HG03066 (cell line): Measurements from ENCODE around the gene TCP11L1.
A peak's percentile ranks its signal among the peaks of the same experiment; 100 is the strongest.
"Not testable (repeated sequence)": the region's sequence is repeated elsewhere in the genome, so short reads cannot be mapped to it uniquely, and the experiment has no call there.

Source experiments
- ATAC-seq: cut with Tn5 transposase; IDR thresholded peaks from one replicate; pipeline ENCODE4 v1.9.1; 2021; ENCODE audit warnings: low read depth; ENCODE audit not compliant: unreplicated experiment

TCP11L1 gene

DNA sequence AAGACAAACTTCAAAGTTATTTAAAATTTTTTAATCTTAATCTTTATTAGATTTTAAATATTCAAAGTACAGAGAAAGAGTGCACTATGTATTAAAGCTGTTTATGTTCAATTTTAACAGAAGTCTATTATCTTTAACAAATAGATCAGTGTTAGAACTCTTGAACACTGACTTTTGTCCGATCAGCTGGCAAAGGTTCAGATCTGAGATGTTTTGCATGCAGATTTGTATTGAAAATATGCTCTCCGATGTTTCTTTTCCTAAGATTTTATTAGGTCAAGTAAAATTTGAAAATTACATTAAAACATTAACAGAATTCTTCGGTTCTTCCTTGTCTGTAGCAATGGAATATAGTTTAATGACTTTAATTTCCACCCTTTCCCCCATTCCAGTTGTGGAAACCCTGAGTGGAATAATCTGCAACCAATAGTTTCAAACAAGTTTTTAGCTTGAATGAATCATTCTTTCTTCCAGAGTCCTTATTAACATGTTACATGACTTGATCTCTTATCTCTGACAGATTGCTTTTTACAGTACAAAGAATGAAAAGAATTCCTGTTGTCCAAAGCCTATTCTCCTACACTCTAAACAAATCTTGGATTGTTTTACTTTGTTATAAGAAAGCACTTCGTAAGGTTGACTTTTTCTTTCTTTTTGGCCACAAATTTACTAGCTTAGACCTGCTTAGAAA lies 11.4 kb upstream of the TCP11L1 start:
- ATAC-seq, result no peak

DNA sequence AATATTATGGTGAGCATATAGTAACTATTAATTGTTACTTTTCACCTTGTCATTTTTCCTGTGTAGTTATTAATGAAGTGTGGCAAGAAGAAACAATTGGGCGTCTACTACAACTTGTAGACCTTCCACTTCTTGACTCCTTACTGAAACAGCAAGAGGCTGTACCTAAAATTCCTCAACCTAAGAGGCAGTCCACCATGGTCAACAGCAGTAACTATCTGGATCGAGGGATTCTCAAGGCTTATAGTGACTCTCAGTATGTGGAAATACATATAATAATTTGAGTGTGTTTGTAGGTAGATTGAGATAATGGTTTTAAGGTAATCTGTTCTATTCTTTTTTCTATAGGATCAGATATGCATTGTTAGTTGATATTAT lies 10.8 kb upstream of the TCP11L1 start:
- ATAC-seq, result no peak

DNA sequence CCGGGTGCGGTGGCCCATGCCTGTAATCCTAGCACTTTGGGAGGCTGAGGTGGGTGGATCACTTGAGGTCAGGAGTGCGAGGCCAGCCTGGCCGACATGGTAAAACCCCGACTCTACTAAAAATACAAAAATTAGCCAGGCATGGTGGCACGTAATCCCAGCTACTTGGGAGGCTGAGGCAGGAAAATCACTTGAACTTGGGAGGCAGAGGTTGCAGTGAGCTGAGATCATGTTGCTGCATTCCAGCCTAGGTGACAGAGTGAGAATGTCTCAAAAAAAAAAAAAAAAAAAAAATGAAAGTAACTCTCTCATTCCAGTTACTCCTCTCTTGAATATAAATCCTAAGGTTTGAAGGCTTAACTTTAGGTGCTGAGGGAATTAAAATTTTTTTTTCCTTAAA lies 10.2 kb upstream of the TCP11L1 start:
- ATAC-seq, result not testable (repeated sequence)

DNA sequence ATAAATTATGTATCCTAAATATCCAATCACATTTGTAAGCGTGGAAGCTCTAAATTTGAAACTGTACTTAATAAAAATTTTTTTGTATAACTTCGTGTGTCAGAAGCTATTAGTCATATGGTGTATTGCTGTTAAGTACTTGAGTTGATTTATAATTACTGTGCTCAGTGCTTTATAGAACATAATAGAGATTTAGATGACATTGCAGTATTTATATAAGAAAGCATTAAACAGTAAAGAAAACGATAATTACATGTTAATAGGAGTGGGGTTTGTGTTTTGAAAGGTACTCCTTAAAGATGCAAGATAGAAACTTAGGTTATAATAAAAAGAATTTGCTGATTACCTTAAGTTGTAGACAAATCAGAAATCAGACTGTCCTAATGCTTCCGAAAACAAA lies 5.9 kb upstream of the TCP11L1 start:
- ATAC-seq, result no peak

DNA sequence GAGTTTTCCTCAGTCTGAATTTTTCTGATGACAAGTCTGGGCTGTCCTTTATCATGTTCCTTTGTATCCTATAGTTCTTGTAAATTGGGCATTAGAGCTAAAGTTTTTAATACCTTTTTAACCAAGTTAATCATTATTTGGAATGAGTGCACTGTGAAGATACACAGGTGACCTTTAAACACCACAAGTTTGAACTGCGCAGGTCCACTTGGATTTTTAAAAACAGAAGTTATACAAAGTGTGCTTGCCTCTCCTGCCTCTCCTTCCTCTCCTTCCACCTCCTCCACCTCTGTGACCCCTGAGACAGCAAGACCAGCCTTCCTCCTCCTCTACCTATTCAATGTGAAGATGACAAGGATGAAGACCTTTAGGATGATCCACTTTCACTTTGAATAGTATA lies 4.4 kb upstream of the TCP11L1 start:
- no peak for ATAC-seq

DNA sequence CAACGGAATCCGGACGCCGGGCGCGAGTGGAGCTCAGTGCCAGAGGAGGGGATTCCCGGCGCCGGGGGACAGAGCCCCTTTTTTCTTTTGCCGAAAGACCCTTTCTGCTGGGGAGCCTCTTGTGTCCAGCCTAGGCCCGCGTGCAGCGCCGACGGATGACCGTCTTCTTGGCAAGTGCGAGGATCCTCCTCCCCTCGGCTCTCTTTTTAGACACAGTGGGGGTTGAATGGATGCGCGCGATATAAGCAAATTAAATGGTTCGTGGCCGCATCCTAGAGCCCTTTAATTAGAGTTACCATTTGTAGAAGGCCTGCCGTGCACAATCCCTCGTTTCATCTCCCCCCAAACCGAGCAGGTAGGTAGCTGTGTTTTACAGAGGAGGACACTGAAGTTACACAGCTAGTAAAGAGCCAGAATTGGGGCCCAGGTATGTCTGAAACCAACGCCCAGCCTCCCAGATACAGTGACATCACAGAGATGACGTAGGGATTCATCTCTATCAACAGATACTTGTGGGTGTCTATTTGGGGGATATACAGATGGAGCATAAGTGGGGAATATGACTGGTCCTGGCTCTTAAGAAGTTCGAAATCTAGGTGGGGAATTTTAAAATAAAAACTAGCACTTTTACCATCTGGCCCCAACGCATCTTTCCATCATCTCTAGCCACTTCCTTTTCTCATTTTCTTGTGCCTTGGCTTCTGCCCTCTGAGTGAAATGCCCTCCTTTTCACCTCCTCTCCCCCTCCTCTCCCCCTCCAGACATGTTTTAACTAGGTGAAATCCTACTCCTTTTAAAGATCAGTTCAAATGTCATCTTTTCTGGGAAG lies 875 bp downstream of the TCP11L1 start:
- peak; percentile 16 for ATAC-seq

DNA sequence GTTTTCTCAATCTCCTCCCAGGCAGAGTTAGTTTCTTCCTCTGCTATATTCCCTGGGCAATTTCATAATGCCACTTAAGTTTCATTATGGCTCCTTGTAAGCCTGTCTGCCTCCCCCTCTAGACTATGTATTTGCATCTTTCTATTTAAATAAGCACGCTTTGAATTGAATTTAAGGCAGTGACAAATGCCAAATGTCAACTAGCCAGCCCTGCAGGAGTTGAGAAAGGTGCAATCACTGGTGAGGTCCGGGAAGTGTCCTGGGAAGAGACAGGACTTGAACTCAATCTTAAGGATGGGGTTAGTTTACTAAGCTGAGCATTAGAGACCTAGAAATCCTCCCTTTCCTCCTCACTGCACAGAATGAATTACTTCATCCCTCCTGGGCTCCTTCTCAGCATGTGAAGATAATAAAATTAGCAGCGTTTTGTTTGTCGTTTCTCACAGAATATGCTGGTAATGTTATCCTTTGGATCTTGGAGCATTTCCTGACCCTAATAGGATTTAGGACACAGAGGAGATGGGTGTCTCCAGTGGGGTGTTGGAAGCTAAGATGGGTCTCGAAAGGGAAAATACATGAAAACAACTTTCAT lies 1.6 kb downstream of the TCP11L1 start:
- ATAC-seq, result no peak

DNA sequence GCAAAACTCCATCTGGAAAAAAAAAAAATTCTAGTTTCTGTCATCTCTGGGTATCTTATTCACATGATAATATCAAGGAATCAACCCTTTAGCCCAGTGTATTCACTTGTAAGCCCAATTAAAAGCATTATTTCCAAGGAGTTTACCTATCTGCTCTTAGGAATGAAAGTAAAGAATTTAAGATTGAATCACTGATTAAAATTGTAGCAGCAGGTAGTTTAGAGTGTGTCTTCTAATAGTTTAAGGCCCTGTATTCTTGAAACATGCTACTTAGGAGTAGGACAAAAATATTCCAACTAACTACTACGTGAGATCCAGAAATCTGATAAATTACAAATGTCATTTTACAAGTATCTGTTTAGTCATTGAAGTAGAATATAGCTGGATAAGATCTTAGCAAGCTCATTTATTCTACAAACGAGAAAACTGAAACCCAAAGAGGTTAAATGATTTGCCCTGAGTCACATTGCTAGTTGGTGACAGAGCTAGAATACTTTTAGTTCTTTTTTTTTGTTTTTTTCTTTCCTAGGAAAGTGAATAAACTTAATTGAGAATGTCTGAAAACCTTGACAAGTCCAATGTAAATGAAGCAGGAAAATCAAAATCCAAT lies 4.0 kb downstream of the TCP11L1 start:
- ATAC-seq, result no peak

DNA sequence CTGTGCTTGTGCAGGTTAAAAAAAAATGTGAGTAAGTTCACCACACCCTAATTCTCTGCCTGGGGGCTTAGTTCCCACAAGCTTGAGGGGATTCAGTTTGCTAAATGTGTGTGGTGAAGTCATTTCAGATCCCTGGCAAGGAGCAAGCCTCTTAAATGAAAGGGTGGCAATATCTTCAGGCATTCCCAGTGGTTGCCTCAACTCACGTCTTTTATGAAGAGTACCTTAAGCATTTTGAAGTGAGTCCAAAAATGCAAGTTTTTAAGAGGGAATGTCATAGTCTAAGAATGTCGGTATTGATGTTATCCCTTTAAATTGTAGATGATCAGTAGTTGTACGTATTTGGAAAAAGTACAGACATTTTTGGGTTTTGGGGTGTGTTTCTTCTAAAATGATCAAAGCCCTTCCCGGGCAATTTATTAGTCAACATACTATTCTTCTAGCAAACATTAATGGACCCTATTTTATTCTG lies 4.9 kb downstream of the TCP11L1 start:
- ATAC-seq, result no peak

DNA sequence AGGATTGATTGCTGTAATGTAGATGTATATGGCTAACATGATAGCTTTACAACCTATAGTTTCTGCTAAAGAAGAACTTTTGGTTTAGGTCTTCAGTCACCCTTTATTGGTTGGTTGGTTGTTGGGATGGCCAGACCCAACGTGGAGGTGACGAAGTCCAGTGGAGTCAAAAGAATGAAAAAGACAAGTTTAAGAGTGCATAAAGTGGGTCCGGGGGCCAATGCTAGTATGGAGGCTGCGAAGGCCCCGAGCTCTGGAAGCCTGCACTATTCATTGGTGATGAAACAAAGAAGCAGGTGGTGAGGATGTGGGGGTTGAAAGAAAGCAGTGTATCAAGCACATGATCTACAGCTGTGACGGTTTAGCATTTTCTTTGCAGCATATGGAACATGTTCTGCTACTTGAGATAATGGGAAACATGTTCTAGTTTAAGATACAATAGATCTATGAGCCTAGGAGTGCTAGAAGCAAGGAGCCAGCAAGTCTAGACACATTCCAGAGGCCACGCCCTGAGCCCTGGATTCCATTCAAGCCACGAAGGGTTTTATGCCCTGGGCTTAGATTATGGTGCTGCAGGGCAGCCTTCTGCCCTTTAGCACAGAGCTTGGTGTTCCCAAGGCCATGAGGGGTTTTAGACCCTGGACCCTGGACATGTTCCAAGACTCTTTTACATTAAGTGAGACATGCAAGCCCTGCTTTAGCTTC lies 6.3 kb downstream of the TCP11L1 start:
- no peak for ATAC-seq

DNA sequence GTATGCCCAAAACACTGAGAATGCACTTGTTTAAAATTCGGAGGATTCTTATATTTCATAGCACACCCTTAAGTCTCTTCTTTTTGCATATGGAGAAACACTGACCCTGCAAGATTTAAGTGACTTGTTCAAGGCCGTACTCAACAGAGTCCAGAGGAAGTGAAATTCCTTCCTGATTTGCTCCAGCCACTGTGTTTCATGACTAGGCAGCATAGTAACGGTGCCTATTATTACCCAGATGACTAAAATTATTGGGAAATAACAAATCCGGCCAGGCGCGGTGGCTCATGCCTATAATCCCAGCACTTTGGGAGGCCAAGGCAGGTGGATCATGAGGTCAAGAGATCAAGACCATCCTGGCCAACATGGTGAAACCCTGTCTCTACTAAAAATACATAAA lies 9.3 kb downstream of the TCP11L1 start:
- ATAC-seq, result not testable (repeated sequence)

DNA sequence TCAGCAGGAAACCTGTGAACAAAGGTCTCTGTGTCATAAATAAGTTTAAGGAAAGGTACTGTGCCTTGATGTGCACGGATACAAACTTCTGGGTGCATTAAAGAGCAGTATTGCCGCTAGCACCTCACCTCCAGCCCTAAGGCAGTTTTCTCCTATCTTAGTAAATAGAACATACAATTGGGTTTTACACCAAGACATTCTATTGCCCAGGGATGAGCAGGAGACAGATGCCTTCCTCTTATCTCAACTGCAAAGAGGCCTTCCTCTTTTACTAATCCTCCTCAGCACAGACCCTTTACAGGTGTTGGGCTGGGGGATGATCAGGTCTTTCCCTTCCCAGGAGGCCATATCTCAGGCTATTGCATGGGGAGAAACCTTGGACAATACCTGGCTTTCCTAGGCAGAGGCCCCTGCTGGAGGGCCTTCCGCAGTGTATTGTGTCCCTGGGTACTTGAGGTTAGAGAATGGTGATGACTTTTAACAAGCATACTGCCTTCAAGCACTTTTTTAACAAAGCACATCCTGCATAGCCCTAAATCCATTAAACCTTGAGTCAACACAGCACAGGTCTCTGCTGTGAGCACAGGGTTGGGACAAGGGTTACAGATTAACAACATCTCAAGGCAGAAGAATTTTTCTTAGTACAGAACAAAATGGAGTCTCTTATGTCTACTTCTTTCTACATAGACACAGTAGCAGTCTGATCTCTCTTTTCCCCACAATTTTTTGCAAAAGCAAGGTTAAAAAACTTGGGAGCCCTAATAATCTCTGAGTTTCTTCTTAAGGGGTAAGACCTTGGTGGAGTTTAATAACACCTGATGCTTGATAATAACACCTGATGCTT lies 10.4 kb downstream of the TCP11L1 start:
- not testable (repeated sequence) for ATAC-seq

DNA sequence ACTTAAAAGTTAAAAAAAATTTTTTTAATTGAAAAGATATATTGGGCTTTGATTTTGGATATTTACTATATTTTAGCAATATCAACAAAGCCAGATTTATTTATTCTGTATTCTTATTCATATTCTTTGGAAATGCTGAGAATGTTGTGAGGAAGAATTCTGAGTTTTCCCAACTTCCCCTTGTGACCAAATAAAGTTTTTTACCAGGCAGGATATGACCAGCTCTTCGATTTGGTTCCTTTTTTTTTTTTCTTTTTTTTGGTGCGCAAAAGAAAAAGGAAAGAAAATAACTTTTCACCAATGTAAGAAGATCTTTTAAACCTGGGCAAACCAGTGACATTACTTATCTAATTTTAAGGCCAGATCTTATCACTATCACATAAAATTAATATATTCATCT lies 12.9 kb downstream of the TCP11L1 start:
- ATAC-seq, result no peak

DNA sequence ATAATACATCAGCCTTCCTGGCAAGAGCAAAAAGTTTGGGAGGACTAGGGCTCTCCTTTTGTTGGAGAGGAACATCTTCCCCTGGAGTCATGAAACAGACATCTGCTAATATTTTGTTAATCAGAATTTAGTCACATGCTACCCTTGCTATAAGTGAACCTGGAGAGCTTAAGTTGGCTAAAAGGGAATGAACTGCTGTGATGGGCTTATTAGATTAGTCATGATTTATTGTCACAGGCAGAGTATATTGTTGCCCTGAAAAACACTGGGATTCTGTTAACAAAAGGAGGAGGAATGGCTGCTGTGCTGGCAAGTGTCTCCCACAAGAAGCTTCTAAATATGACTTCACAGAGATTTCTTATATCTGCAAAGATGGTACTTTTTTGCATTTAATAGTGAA lies 16.0 kb downstream of the TCP11L1 start:
- ATAC-seq, result no peak

DNA sequence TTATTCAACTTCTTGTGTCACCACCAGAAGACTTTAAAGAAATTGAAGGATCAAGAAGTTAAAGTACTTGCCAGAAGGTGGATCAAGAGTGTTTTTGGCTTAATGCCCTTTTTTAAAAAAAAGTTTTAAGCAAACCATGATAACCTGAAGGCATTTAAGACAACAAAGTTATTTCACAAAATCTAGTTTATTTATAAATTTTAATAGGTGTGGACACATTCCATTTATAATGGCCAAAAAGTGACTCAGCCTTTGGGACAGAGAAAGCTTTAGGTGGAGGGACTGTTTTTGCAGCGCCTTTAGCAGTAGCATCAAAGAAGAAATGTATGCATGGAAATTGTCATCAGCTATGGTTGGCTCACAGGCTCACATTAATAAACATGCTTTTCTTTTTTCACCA lies 17.9 kb downstream of the TCP11L1 start:
- no peak for ATAC-seq

DNA sequence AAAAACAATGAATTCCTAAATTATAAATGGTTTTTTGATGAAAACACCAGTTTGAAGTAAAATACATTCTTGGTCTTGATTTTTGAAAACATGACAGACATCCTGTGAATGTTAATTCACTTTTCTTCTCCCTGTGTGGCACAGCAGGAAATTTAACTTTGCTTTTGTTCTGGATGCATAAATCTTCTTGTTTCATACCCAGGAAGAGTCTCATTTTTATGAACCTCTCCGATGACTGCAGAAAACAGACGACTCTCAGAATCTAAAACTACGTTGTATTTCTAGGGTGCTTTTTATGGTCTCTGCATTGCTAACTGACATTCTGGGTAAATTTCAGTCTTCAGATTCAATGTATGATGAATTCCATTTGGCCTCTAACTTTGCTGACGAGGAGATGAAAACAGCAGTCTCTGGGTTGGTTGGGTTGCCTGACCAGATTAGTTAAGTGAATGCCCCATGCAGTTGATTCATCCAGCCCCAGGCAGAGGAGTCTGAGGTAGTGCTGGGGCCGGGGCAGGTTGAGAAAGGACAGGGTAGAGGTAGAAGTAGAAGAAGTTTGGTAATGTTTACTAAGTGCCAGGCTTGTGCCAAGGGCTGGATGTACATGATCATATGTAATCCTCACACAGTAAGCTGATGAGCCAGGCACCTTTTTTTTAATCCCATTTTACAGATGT lies 20.1 kb downstream of the TCP11L1 start:
- ATAC-seq, result no peak

DNA sequence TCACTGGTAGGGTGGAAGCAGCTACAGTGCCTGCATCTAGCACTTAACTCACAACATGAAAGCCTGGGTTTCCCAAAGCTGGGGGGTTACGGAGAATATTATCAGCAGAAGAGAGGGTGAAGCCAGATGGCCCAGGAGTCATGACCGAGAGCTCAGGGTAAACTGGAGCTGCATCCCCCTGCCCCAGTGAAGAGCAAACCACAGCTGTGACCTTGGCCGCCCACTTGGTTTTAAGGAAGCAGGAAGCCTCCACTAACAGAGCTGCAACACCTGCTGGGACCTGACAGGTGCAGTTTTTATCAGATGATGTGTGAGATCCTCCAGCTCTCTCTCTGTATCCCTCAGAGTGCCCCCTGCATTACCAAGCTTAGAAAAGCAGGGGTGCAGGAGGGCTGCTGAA lies 20.9 kb downstream of the TCP11L1 start:
- no peak for ATAC-seq

DNA sequence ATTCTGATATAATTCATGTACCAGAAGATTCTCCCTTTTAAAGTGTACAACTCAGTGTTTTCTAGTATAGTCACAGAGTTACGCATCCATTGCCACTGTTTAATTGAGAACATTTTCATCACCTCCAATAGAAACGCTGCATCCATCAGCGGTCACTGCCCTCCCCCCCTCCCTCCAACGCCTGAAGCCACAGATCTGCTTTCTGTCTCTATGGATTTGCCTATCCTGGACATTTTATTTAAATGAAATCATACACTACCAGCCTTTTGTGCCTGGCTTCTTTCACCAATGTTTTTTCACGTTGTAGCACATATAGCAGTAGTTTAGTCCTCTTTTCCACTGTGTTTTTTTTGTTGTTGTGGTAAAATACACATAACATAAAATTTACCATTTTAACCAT lies 22.8 kb downstream of the TCP11L1 start:
- no peak for ATAC-seq

DNA sequence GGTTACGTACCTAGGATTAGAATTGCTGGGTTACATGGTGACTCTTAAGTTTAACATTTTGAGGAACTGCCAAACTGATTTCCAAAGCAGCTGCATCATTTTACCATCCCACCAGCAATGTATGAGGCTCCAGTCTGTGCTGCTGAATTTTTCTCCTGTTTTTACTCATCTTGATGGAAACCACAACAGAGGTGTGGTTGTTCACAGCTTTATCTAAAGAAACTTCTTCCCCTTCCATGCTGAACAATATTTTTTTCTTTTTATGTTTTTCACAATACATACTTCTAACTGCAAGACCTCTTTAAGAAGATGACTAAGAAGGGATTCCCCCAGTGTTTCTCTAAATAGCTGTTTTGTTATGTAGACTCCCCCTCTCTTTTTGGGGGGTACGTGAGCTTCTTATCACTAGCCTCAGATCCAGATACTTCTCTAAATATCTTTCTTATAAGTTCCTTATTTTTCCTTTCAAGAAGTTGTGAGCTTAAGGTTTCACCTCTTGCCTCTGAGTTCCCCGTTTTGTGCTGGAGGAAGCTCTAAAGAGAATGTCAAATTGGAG lies 24.0 kb downstream of the TCP11L1 start:
- peak; percentile 49 for ATAC-seq
